Fibroblast of villous mesenchyme (primary cell): ENCODE measurements around the gene PRDM1. TPM values are rescaled to one million over a fixed set of nuclear protein-coding genes. Genes with fewer than 3 reads are reported as not detected.

ENCODE experiments used
- DNase-seq: peaks from one replicate; pipeline ENCODE4 v3.0.0-alpha.2; 2010; ENCODE audit warnings: low read depth
- H3K4me3 ChIP-seq: 2 replicates; pipeline ENCODE4 v1.5.1; 2011; ENCODE audit warnings: low read depth, mild to moderate bottlenecking, low read length
- CTCF ChIP-seq: IDR thresholded peaks from 2 replicates; pipeline ENCODE4 v1.5.1; 2012; ENCODE audit warnings: low read depth, mild to moderate bottlenecking, low read length; ENCODE audit not compliant: insufficient read depth
- total RNA-seq: library from RNA; depleted of rRNA; stranded (reverse); fragments of >200 nt; gene quantifications from 2 replicates; pipeline ENCODE4 v1.2.3, GENCODE V29; 2012

PRDM1 gene
- total RNA-seq, 1 donor: 39.7 TPM

- TF ChIP-seq CTCF: no peak
- no peak for DNase-seq
- H3K4me3 ChIP-seq: no peak overlapping the region
Observed at GRCh38 chr6:106138151-106138550, 52.0 kb downstream of the PRDM1 start.

- no peak overlapping the region for H3K4me3 ChIP-seq
- no peak for TF ChIP-seq CTCF
- no peak for DNase-seq
Observed at GRCh38 chr6:106141441-106142237, 55.5 kb downstream of the PRDM1 start.

GRCh38 chr6:106142876-106143431, 56.8 kb downstream of the PRDM1 start:
- no peak overlapping the region for H3K4me3 ChIP-seq
- no peak for DNase-seq
- TF ChIP-seq CTCF: no peak

GRCh38 chr6:106143665-106144064, 57.5 kb downstream of the PRDM1 start:
- no peak overlapping the region for H3K4me3 ChIP-seq
- TF ChIP-seq CTCF: no peak
- DNase-seq: no peak

- H3K4me3 ChIP-seq: no peak overlapping the region
- no peak for DNase-seq
- no peak for TF ChIP-seq CTCF
Observed at GRCh38 chr6:106145144-106145543, 59.0 kb downstream of the PRDM1 start.

- no peak for DNase-seq
- TF ChIP-seq CTCF: no peak
- H3K4me3 ChIP-seq: no peak overlapping the region
Observed at GRCh38 chr6:106145741-106146227, 59.6 kb downstream of the PRDM1 start.
